Activated CD4-positive, alpha-beta memory T cell treated with anti-CD3 and anti-CD28 coated beads for 36 hours (primary cell): ENCODE data around the gene CLDN24. TPM values are rescaled to one million over a fixed set of nuclear protein-coding genes. Genes with fewer than 3 reads are reported as not detected.

ENCODE experiments used
- CTCF ChIA-PET: fragments of 350-600 bp; sonication (Branson Sonifier 250); formaldehyde crosslinking; loops from one replicate; lab custom pipeline; 2021; ENCODE audit warnings: antibody characterized with exemption, inconsistent platforms; lab: Charles Lee
- POLR2A ChIA-PET: fragments of 350-600 bp; sonication (Branson Sonifier 250); formaldehyde crosslinking; loops from one replicate; lab custom pipeline; 2021; ENCODE audit warnings: antibody characterized with exemption; lab: Charles Lee
- DNase-seq: peaks from one replicate; pipeline ENCODE4 v3.0.0-alpha.2; 2020
- H3K27ac Mint-ChIP-seq: one replicate; pipeline ENCODE4 v1.8.0; 2021; ENCODE audit warnings: mixed read lengths
- H3K27me3 Mint-ChIP-seq: one replicate; pipeline ENCODE4 v1.8.0; 2021; ENCODE audit warnings: mixed read lengths
- H3K36me3 Mint-ChIP-seq: one replicate; pipeline ENCODE4 v1.8.0; 2021; ENCODE audit warnings: mixed read lengths
- H3K4me1 Mint-ChIP-seq: one replicate; pipeline ENCODE4 v1.8.0; 2021; ENCODE audit warnings: low read depth, mixed read lengths
- H3K4me3 Mint-ChIP-seq: one replicate; pipeline ENCODE4 v1.8.0; 2021; ENCODE audit warnings: mild to moderate bottlenecking, mixed read lengths
- H3K9me3 Mint-ChIP-seq: one replicate; pipeline ENCODE4 v1.8.0; 2021; ENCODE audit warnings: mixed read lengths
- intact Hi-C: fragments of 100-400 bp; cut with micrococcal nuclease; formaldehyde crosslinking; loops from one replicate; pipeline ENCODE4 v1.15.1; 2023
- total RNA-seq, 2 experiments: library from RNA; stranded (reverse); gene quantifications; one replicate each; pipeline ENCODE4 v1.2.3, GENCODE V29; 2021

The CLDN24 gene
- total RNA-seq, 2 experiments from 2014 or later = not detected

DNA sequence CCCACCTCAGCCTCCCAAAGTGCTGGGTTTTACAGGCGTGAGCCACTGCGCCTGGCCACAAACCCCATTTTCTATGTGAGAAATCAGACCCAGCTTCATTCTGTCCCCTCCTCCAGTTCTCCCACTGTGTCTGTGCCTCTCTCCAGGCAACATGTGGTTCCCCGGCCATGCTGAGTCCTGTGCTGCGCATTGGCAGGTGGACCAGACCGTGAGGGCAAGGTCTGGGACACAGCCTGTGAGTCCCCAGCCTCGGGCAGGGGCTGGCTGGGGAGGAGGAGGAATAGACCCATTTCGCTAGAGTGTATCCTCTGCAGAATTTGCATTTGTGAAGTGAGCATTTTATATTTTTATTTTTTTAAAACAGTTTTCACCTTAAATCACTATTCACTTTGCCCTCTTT, 21.5 kb upstream of the CLDN24 start:
- Mint-ChIP-seq H3K27me3 (peaks cover 26% of the 10 kb centered on the region), H3K27ac (no peak overlapping the region), H3K36me3 (no peaks in the 10 kb centered on the region), H3K4me3 (no peak overlapping the region), H3K4me1 (peaks cover 8% of the 10 kb centered on the region), H3K9me3 (no peaks in the 10 kb centered on the region)
- CTCF ChIA-PET = interaction anchor here (1.6 kb wide), 1 partner anchor 63 kb away, joined by 4 read pairs; no protein-coding TSS in a partner anchor
- DNase-seq = no peak
- intact Hi-C loops = no loop called here
- POLR2A ChIA-PET = no interaction called here

DNA sequence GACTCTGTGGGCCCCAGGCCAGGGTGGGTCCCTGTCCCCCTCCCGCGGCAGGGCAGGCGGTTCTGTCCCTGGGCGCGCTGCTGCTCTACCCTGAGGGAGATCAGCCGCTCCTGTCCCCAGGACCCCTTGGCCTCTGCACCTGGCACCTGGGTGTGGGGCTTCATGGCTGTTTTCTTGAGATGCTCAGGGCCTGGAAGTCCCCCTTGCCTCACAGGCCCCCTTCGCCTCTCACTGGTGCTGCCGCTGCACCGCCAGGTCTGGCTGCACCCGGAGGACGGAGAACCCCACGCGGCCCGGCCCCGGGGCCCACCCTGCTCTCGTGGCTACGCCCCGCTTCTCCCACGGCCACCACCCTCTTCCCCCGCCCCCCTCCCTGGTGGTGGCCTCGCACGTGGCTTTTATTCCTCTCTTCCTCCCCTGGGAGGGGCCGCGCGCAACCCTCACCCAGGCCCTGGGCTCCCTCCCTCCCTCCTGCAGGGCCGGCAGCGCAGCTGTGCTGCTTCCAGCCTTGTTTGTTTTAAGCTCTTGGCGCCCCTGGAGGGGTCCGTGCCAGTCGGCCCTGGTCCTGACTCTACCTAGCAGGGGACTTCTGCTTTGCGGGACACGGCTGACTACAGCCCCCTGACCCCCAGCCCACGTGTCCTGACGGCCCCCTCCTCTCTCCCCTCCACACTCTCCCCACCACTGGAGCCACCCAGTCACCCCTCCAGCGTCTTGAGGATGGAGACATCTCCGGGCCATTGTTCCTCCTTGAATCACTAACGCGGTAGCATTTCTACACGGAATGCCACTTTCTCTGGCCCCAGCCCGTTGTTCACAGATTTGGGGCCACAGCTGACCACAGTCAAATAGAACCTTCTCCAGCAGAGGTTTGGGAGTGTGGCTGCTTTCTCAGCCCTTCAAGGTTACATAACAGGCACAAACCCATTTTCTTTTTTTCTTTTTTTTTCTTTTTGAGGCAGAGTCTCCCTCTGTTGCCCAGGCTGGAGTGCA, 20.6 kb upstream of the CLDN24 start:
- Mint-ChIP-seq H3K36me3 (no peaks in the 10 kb centered on the region), H3K4me1 (peaks cover 3% of the 10 kb centered on the region), H3K27me3 (peaks cover 23% of the 10 kb centered on the region), H3K27ac (no peak overlapping the region), H3K9me3 (no peaks in the 10 kb centered on the region), H3K4me3 (no peak overlapping the region)
- intact Hi-C loops = no loop called here
- CTCF ChIA-PET = interaction anchor here (1.6 kb wide), 1 partner anchor 64 kb away, joined by 4 read pairs; no protein-coding TSS in a partner anchor
- no peak for DNase-seq
- POLR2A ChIA-PET = no interaction called here

DNA sequence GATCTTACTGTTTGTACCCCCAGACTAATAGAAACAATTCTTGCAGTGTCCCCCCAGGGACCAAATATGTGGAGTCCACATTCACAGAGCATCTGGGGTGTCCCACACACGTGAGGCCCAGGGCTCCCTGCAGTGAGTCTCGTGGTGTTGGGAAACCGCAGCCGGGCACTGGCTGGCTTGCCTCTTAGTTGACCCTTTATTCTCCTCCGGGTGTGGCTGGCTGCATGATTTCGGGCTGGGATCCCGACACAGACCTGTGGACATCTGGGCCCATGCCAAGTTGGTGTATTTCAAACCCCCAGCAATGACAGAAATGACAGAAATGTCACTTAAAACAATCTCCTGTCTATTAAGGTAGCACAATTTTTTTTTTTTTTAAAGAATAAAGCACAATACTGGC, 15.6 kb upstream of the CLDN24 start:
- Mint-ChIP-seq H3K9me3 (no peaks in the 10 kb centered on the region), H3K36me3 (no peaks in the 10 kb centered on the region), H3K4me3 (no peak overlapping the region), H3K4me1 (peaks cover 5% of the 10 kb centered on the region), H3K27ac (no peak overlapping the region), H3K27me3 (peaks cover 14% of the 10 kb centered on the region)
- ChIA-PET POLR2A (no interaction called here), CTCF (no interaction called here)
- DNase-seq = no peak
- intact Hi-C loops = no loop called here

DNA sequence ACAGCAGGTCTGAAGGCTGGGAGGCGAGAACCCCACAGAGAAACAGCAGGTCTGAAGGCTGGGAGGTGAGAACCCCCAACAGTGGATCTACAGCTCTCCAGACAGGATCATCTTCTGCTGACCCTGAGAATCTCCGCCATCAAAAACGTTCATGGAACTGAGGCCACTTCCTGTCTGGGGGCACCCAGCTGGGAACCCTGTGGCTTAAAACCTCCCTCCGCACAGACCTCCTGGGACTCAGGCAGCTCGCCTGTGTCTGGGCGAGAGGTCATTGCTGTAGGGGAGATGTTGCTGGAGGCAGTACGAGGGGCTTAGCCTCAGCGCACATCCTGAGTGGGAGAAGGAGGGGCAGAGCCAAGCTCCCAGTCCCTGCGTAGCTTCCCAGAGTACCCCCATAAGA, 15.1 kb upstream of the CLDN24 start:
- H3K36me3 Mint-ChIP-seq = no peaks in the 10 kb centered on the region
- intact Hi-C loops = no loop called here

DNA sequence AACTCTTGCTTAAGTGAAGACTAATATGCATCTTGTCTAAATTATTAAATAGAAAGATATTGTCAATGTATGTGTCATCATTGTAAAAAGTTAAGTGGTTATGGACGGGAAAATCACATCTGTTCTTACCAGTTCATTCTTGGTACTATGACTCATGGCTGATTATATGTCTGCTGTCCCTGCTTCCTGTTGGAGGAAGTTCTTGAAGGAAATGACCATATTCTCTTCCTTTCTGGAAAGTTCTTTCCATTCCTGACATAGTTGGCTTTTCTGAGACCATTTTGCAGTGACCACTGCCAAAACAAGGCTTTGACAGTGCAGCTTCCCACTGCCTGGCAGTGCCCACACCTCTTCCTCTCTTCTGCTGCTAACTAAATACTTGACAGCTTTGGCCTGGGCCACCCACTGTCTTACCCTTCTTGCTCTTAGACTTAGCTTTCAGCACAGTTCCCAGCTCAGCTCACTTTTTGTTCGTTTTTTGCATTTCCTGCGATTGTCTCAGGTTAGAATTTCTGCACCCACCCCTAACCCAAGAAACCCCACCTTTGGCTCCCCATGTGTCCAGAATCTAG, 13.2 kb upstream of the CLDN24 start:
- intact Hi-C loops = loop anchor here (1.0 kb wide), 1 partner anchor 14 kb away; no protein-coding TSS in a partner anchor
- Mint-ChIP-seq H3K9me3 (no peaks in the 10 kb centered on the region), H3K27ac (no peak overlapping the region), H3K4me1 (peaks cover 5% of the 10 kb centered on the region), H3K4me3 (no peak overlapping the region), H3K27me3 (peaks cover 13% of the 10 kb centered on the region), H3K36me3 (no peaks in the 10 kb centered on the region)
- no peak for DNase-seq
- ChIA-PET CTCF (no interaction called here), POLR2A (no interaction called here)

More for the DNA sequence above, 15.1 kb upstream of the CLDN24 start:
- peaks cover 15% of the 10 kb centered on the region for H3K27me3 Mint-ChIP-seq
- no peak overlapping the region for H3K4me3 Mint-ChIP-seq
- ChIA-PET POLR2A (no interaction called here), CTCF (no interaction called here)
- no peak overlapping the region for H3K27ac Mint-ChIP-seq
- H3K9me3 Mint-ChIP-seq = no peaks in the 10 kb centered on the region
- H3K4me1 Mint-ChIP-seq = peaks cover 5% of the 10 kb centered on the region
- DNase-seq = no peak

DNA sequence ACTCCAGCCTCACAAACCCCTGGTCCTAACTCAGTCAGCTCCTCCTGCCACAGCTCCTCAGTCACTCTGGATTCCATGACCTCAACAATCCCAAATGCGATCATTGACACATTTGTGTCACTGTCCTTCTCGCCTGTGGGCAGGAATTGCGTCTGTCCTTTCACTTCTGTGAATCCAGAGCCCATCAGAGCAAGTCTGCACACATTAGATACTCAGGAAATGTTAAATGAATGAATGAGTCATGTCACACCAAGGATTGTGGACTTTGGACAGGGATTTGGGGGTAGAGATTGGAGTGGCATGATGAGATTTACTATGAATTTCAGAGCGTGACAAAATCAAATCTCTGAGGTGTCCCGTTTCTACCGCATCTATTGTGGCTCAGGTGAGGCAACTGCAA, 11.8 kb upstream of the CLDN24 start:
- H3K27me3 Mint-ChIP-seq = peaks cover 11% of the 10 kb centered on the region
- H3K9me3 Mint-ChIP-seq = peaks cover 2% of the 10 kb centered on the region
- no peak overlapping the region for H3K4me3 Mint-ChIP-seq
- no peak overlapping the region for H3K27ac Mint-ChIP-seq
- DNase-seq = no peak
- POLR2A ChIA-PET = no interaction called here
- peaks cover 5% of the 10 kb centered on the region for H3K4me1 Mint-ChIP-seq
- CTCF ChIA-PET = no interaction called here
- no peaks in the 10 kb centered on the region for H3K36me3 Mint-ChIP-seq
- intact Hi-C loops = no loop called here

DNA sequence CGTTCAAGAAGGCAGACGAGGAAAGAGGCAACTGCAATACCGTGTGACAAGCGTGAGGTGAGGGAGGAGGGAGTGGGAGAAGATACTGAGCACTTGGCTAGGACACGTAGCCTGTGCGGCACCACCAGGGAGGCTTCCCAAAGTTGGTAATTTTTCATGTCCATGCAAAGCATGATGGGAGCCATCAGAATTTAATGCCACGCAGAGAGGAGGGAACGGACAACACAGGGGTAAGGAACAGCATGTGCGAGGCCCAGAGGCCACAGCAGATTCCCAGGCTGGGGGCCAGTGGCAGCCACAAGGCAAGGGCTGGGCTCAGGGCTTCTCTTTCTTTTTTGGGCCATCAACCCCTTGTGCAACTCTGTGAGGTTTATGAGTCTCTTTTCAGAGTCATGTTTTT, 11.0 kb upstream of the CLDN24 start:
- Mint-ChIP-seq H3K27me3 (peaks cover 11% of the 10 kb centered on the region), H3K27ac (no peak overlapping the region), H3K4me1 (peaks cover 5% of the 10 kb centered on the region), H3K9me3 (peaks cover 3% of the 10 kb centered on the region), H3K36me3 (no peaks in the 10 kb centered on the region), H3K4me3 (no peak overlapping the region)
- DNase-seq = no peak
- intact Hi-C loops = no loop called here
- CTCF ChIA-PET = no interaction called here
- POLR2A ChIA-PET = no interaction called here

DNA sequence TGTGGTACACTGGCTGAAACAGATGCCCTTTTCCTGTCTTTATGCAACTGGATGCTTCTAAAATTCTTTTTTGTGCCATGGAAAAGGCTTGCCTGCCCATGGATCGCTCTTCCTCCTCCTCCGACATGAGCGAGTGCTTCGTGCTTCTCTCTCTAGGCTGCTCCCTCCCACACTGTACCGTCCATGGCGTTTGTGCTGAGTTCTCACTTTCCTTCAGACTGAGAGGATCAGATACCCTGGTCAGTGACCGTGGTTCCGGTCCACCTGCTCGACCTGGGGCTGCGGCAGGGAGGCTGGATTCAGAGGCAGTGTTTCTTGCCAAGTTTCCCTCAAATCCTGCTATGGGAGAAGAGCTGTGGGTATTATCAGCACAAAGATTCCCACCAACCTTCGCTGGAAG, 10.2 kb upstream of the CLDN24 start:
- intact Hi-C loops = no loop called here
- H3K36me3 Mint-ChIP-seq = no peaks in the 10 kb centered on the region
- H3K27ac Mint-ChIP-seq = no peak overlapping the region
- H3K4me1 Mint-ChIP-seq = peaks cover 5% of the 10 kb centered on the region
- peaks cover 11% of the 10 kb centered on the region for H3K27me3 Mint-ChIP-seq
- ChIA-PET CTCF (no interaction called here), POLR2A (no interaction called here)
- no peak overlapping the region for H3K4me3 Mint-ChIP-seq
- DNase-seq = no peak
- peaks cover 3% of the 10 kb centered on the region for H3K9me3 Mint-ChIP-seq

DNA sequence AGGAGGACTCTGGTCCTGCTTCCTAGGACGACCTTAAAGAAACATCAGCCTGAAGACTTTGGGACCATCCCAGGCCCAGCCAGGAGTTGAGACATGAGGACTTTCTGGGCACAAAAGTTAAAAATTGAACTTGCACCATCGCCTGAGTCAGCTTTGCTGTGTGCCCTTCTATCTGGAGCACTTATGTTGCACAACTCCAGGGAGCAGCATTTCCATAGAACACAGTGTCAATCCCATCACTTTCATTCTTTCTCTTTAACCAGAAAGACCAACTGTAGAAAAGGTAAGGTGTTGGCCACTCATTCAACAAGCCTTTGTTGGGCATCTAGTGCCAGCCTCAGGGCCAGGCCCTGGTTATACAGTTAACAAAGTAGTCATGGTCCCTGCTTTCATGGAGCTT, 8.6 kb upstream of the CLDN24 start:
- CTCF ChIA-PET = no interaction called here
- Mint-ChIP-seq H3K27me3 (peaks cover 16% of the 10 kb centered on the region), H3K4me3 (no peak overlapping the region), H3K27ac (no peak overlapping the region), H3K4me1 (peaks cover 5% of the 10 kb centered on the region), H3K9me3 (peaks cover 3% of the 10 kb centered on the region), H3K36me3 (no peaks in the 10 kb centered on the region)
- POLR2A ChIA-PET = no interaction called here
- DNase-seq = no peak
- intact Hi-C loops = no loop called here

DNA sequence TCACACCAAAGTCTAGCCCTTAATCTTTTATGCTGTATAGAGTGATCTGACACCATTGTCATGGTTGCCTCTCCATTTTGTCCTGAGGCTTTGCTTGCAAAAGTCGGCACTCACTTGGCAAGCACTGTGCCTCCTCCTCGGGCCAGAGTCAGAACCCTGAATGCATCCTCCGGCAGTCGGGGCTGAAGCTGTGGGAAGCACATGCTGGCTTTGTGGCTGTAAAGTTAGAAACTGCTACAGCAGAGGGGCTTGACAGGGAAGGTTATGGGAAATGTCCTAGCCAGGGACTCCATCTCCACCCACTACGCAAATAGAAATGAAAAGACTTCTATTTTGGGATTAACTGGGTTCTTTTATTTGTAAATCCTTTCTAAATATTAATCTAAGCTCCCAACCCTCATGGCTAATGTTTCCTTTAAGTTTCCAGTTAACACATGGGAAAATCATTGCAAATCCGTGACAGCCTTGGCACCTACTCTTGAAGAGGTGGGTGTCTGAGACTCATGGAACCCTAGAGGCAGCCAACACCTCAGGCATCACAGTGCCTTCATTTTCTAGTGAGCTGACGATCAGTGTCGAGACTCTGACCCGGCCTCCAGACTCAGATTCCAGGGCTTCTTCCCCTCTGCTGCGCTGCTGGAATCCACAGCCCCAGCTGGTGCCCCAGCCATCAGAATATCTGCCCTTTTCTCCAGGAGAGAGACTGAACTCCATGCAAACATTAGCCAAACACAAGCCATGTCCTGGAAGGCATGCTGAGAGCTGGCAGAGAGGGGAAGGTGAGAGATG, 7.9 kb upstream of the CLDN24 start:
- Mint-ChIP-seq H3K36me3 (no peaks in the 10 kb centered on the region), H3K4me1 (no peaks in the 10 kb centered on the region), H3K4me3 (no peak overlapping the region), H3K27ac (no peak overlapping the region), H3K9me3 (peaks cover 3% of the 10 kb centered on the region), H3K27me3 (peaks cover 16% of the 10 kb centered on the region)
- ChIA-PET CTCF (no interaction called here), POLR2A (no interaction called here)
- intact Hi-C loops = no loop called here
- peak; percentile 5 for DNase-seq

DNA sequence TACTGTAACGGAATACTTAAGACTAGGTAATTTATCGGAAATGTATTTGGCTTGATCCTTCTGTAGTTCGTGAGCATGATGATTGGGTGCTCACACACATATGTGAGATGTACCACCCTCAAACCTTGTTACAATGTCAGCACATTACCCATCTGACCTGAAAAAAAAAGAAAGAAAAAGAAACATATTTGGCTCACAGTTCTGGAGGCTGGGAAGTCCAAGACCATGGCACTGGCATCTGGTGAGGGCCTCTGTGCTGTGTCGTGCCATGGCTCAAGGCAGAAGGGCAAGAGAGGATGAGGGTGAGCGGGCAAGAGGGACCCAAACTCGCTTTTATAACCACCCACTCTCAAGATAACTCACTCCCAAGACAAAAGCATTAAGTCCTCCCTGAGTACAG, 7.0 kb upstream of the CLDN24 start:
- intact Hi-C loops = no loop called here
- H3K27me3 Mint-ChIP-seq = peaks cover 18% of the 10 kb centered on the region
- no peak overlapping the region for H3K4me3 Mint-ChIP-seq
- H3K4me1 Mint-ChIP-seq = no peaks in the 10 kb centered on the region
- H3K36me3 Mint-ChIP-seq = no peaks in the 10 kb centered on the region
- peaks cover 3% of the 10 kb centered on the region for H3K9me3 Mint-ChIP-seq
- POLR2A ChIA-PET = no interaction called here
- CTCF ChIA-PET = no interaction called here
- no peak for DNase-seq
- H3K27ac Mint-ChIP-seq = no peak overlapping the region

DNA sequence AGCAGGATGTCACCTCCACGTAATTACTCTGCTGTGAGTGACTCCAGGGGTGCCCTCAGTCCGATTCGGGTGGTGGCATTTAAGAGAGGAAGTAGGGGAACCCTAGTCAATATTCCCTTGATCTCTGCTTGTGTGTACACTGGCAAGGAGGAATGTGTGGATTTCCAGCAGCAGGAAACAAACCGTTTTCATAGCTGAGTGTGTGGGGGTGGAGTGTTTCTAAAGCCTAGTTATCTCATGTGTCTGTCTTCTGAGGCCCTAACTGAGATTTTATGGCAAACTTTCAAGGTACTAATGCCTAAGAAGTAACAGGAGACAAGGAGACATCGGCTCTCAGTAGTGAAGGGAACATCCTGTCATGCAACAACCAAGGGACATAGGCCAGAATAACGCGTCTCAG, 6.6 kb upstream of the CLDN24 start:
- Mint-ChIP-seq H3K4me1 (no peaks in the 10 kb centered on the region), H3K27ac (no peak overlapping the region), H3K9me3 (peaks cover 3% of the 10 kb centered on the region), H3K27me3 (peaks cover 14% of the 10 kb centered on the region), H3K4me3 (no peak overlapping the region), H3K36me3 (no peaks in the 10 kb centered on the region)
- ChIA-PET POLR2A (no interaction called here), CTCF (no interaction called here)
- DNase-seq = no peak
- intact Hi-C loops = no loop called here
